Activated CD8-positive, alpha-beta memory T cell treated with anti-CD3 and anti-CD28 coated beads, Interleukin-2, amount 50 U/mL, for 24 hours (primary cell): Measurements from ENCODE around the gene EPB41L1.
"Not testable (repeated sequence)": the region's sequence is repeated elsewhere in the genome, so short reads cannot be mapped to it uniquely, and the experiment has no call there.

Experiments
- DNase-seq: peaks from one replicate; pipeline ENCODE4 v3.0.0-alpha.2; 2020; ENCODE audit errors: extremely low read depth

The EPB41L1 gene

DNA sequence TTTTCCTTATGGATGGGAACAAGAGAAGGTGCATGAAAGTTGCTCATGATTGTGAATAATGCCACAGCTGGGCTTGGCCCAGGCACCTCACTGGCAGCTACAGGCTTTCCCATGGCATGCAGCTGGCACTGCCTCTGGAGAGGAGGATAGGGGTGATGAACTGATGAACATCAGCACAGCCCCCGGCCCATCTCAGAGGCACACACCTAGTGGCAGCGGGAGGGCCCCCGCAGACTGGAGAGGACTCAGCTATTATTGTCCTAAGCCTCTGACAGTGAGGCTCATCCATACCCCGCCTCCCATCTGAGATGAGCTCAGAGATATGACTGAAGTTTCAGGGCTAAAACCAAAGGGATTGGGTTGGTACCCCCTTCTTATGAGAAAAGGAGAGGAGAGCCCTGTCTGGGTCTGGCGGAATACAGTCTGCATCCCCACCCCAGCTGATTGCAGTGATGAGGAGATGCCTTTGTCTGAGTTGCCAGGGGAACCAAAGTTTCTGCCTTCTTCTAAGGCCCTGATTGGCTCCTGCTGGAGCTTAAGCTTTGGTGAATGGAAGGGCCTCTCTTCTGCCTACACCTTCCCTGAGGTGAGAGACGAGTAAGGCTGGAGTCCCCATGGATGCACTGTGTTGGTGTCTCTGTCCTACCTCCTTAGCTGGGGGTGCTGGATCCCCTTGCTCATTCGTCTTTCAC is 27.6 kb upstream of the EPB41L1 start:
- DNase-seq = no peak

DNA sequence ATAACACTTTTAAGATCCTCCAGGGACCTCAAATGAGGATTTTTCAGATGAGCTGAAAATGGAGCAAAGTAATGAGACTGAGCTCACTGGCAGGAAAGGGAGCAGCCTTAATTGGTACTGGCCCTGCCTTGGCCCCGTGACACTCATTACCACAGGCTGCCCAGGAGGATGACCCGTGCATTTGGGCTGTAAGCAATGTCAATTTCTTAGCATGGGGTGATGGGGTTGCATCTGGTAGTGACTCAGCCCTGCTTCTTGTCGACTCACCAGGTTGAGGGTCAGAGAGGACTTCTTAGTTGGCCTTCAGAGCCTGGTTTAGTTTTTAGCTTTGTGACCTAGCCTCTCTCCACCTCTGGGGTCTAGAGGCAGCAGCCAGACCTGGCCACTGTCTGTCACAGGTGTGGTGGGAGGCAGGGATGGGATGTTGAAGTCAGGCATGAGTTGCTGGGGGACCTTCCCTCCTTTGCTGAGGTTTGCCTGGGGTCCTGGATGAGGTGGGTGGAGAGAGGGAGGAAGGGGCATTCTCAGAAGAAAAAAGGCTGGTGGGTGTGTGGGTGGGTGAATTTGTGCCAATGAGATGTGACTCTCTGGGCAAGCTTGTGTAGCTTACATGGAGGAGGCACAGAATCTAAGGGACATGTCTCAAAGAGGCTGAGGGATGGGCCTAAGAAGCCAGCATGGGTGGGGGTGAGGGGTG is 25.9 kb upstream of the EPB41L1 start:
- no peak for DNase-seq

DNA sequence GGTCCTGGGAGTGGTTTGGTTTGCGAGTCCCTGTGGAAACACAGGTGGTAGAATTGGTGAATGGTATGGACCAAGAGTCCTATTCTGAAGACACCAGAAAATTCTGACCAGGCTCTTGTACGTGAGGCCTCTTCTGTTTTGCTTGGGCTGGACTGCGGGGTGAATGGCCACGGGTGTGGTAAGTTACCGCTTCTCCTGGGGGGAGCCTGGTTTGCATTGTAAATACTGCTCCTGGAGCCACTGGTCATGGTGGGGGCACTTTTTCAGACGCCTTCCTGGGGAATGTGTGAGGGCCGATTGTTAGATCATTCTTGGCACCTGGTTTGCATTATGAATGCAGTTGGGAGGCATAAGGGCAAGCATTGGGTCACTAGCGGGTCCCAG is 25.4 kb upstream of the EPB41L1 start:
- no peak for DNase-seq

DNA sequence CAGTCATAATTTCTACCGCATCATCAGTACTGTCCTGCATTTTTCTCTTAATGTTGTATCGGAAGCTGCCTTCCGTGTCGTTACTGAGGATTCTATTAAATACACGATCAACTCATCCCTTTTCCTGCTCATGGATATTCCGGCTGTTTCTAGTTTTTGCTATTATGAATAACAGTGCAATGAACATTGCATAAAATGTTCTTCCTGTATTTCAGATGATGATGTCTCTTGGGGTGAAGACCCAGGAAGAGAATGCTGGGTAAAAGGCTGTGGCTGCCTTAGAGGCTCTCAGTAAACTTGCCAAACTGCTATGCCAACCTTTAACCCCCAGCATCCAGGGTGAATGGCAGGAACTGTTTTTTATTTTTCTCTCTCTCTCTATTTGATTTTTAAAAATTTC is 24.1 kb upstream of the EPB41L1 start:
- no peak for DNase-seq

DNA sequence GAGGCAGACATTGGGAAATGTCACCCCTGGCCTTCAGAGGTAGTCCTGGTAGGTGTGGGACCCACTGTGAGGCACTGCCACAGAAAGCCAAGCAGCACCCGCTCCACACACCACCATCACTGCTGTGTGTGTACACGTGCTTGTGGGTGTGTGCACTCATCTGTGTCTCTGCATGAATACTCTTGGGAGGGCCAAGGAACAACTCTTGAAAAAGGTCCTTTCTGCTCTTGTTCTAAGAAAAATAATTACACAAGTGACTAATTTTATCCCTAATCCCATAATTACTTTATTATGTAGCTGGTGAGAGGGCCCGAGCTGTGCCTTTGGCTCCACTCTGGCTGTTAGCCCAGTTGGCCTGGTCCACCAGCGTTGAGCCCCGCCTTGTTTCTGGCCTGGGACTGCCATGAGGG is 21.7 kb upstream of the EPB41L1 start:
- no peak for DNase-seq

DNA sequence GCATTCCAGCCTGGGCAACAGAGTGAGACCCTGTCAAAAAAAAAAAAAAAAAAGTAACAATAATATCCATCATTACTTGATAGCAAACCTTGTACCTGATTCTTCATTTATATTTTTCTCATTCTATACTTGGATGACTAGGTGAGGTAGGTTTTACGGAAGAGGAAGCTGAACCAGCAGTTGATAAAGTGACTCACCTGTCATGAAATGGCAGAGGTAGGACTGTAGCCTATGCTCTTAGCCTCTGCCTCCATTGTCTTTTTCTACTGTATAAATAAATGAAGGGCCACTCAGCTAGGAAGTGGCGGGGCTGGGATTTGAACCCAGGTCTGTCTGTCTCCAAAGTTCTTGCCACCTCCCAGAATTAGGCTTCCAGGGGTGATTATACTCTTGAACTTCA is 20.7 kb upstream of the EPB41L1 start:
- DNase-seq = no peak

DNA sequence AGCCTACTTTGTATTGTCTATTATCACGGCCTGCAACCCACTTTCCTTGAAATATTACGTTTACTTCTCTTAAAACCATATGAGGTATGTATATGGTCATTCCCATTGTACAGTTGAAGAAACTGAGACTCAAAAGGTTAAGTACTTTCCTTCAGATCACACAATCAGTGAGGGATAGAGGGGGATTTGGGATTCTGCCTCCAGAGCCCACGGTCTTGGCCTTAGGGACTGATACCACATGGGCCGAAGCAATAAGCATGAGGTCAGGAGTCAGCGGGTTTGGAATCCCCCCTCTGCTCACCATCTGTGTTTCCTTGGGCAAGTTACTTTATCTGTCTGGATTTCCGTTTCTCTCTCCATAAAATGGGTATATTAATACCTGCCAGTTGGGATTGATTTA is 19.4 kb upstream of the EPB41L1 start:
- DNase-seq = no peak

DNA sequence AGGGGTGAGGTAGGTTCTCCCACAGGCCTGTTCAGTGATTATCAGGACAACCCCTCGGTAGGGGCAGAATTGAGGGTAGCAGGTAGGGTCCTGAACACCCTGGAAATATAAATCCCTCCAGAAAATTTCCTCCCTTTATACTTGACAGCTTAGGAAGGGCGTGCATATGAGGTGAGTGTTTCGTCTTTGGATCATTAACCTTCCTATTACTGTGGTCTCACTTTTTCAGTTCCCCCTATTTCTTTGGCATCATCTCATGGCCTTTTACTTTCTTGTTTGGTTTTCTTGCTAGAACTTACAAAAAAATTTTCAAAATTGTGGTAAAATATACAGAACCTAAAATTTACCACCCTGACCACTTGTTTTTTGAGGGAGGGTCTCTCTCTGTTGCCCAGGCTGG is 18.7 kb upstream of the EPB41L1 start:
- DNase-seq = no peak

DNA sequence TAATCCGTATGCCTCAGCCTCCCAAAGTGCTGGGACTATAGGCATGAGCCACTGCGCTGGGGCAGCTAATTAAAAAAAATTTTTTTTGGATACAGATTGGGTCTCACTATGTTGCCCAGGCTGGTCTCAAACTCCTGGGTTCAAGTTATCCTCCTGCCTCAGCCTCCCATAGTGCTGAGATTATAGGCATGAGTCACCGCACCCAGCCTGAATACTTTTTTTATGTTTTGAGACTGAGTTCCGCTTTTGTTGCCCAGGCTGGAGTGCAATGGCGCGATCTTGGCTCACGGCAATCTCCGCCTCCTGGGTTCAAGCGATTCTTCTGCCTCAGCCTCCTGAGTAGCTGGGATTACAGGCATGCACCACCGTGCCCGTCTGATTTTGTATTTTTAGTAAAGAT is 17.2 kb upstream of the EPB41L1 start:
- not testable (repeated sequence) for DNase-seq

DNA sequence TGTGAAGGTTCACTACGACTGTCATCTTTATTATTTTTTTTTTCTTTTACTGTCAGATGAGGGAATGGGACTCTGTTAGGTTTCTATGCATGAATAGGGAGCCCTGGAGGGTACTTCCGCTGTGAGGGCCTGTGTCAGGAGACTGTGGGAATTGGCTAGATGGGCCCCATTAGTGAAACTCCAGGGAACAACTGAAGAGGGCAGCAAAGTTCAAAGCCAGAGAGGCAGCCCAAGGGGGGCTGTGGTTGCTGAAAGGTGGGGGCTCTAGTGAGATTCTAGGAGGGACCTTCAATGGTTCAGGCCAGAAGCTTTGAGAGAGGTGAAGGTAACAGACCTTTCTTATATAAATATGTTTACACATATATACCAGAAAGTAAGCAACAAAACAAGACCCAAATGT is 13.2 kb upstream of the EPB41L1 start:
- DNase-seq = no peak

DNA sequence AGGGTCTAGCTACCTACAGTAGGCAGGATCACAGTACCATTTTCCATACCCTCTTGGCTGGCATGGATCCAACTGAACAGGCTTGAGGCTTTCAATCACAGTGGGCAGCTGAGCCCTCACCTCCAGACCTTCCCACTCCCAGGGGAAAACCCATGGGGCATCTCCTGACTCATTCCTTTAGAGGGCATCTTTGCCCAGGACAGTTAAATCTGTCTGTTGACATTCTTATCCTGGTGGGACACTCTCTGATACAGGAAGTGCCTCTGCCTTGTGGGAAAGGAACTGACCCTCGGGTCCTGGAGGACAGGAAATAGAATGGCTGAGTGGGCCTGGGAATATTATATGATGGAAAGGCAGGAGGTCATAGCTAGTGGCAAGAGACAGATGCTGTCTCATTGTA is 10.2 kb upstream of the EPB41L1 start:
- DNase-seq = no peak

DNA sequence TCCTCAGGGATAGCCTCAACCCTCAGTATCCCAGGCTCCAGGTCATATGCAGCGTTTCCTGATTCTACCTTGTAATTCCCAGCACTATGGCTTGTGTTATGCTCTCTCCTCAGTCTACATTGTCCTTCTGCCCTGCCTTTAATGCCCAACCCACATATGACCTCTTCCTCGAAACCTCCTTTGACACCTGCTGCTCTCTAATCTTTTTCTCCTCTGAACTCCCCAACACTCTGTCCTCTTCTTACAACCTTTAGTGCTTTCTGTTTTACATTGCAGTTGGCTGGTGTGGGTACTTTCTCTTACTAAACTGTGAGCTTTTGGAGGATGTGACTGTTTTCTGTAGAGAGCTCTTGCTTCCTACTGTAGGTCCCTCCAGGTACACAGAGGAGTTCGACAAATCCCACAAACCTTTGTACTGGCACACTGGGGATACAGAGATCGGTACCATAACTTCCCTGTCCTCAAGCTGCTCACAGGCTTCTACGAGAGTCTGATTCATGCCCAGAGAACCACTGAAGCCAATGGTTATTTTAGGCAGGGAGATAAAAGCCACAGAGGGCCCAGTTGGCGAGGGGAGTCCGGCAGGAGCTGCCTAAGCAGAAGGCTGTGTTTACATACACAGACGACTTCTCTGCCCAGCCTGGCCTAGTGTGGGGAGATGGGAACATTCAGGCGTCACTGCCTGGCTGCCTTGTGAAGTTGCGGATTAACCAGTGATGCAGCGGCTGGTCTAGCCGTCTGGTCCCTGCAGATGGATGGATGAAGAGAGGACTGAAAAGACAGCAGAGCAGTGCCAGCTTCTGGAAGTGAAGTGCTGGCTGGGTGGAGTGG is 8.4 kb upstream of the EPB41L1 start:
- DNase-seq = no peak

DNA sequence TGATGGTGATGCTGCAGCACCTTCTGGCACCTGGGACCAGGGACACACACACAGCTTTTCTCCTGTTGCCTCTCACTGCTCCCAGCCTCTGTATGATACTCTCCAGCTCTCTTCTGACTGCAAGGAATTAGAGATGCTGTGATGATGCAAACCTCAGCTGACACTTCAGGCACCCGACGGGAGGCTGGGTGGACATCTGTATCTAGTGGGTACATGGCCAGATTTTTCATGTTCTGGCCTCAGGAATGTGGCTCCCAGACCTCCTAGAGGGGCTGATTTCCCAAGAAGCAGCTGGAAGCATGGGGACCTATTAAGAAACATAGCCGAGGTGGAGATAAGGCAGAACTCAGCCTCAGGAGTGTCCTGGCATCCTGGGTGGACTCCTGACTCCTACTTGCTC is 6.8 kb upstream of the EPB41L1 start:
- DNase-seq = no peak

DNA sequence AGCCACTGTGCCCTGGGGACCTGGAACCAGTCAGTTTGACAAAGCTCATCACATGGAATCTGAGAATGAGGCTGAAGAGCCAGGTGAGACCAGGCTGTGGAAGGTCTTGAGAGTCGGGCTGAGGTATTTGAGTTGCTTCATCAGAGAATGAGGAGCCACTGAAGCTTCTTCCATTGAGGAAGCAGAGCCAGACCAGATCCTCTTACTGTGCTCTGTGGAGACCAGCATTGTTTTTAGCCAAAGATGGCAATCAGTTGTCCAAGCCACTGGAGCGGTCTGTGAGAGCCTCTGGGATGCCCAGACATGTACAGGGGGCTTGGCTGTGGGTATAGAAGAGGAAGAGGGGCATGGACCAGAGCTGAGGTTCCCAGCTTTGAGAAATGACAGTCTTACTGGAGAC is 6.1 kb upstream of the EPB41L1 start:
- DNase-seq = no peak

DNA sequence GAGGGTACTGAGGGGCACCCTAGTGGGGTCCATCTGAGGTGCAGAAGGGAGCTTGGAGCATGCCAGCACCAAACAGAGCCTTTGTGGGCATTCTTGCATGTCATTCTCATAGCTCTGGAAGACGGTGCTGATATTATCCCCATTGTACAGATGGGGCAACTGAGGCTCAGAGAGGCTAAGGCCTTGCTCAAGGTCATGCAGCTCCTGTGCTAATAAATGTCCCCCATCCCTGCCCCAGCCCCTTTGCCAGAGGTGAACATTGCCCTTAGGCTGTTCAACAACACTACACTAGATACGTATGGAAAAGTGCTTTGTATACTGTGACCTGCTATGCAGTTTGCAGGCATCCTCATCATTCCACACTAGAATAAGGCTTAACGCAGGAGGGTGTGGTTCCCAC is 5.5 kb upstream of the EPB41L1 start:
- DNase-seq = no peak

DNA sequence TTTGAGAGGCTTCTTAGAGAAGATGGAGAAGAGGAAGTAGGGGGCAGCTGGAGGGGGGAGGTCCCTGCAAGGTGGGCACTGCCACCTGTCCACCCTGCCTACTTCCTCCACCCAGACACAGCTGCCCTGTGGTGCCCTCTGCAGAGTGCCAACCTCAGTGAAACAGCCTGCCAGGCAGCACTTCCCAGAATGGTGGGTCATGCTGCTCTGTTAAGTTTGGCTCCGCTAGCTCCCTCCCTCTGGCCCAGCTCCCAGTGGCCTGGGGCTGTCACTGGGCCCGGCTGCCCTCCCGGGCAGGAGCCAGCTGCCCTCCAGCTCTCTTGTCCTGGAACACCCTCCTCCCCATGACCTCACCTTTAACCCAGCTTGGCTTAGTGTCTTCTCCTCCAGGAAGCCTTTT is 5.1 kb upstream of the EPB41L1 start:
- no peak for DNase-seq

DNA sequence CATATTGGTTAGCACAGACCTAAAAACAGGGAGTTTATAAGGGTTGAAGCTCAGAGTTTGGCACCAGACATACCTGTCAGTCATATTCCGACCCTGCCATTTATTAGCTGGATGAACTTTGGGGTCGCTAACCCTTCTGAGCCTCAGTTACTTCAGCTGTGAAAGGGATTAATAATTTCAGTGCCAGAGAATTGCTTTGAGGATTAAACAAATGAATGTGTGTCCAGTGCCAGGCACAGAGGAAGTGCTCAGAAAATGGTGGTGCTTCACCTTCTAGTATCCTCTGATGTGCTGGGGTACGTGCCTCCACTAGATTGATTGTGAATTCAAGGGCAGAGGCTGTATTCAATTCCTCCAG is 4.1 kb upstream of the EPB41L1 start:
- no peak for DNase-seq

DNA sequence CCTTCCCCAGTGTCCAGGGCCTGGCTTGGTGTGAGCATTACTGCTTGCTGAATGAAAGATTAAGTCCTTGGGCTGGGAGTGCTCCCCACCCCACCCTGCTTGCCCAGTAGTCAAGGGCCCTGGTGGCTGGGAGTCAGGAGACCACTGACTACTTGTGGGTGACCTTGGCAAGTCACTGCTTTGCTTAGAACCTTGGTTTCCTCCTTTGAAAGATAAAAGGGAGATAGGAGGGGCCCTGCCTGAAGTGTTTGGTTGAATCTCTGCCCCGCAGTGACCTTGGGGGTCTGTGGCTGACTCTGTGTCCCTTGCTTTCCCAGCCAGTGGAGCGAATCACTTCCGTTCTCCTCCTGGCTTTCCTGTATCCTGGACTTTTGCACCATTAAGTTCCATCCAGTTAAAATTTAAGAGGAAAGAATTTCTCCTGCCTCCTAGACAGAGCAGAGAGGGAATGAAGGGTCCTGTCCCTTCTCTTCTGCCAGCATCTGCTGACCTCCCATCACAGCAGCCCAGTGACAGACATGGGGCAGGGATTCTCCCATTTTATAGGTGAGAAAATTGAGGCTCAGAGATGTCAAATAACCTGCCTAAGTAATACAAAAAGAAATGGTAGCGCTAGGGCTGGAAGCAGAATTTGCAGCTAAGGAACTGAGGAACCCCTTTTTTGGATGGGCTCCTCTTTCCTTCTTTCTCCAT is 3.5 kb upstream of the EPB41L1 start:
- DNase-seq = no peak

DNA sequence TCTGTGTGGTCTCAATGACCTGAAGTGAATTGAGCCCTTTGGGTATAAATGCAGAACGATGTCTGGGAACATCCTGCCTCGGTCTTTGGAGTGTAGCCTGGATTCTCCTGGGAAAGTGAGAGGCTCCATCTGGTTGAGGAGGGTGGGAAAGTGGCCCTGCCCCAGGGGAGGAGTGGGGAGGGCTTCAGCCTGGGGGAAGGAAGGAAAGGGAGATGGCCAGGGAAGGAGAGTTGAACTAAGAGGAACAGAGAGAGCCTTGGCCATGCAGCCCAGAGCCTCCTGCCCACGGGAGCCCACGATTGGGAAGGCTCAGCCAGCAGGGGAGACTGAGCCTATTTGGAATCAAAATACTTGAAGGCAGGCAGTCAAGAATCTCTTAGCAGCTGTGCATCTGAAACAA is 2.3 kb upstream of the EPB41L1 start:
- no peak for DNase-seq

DNA sequence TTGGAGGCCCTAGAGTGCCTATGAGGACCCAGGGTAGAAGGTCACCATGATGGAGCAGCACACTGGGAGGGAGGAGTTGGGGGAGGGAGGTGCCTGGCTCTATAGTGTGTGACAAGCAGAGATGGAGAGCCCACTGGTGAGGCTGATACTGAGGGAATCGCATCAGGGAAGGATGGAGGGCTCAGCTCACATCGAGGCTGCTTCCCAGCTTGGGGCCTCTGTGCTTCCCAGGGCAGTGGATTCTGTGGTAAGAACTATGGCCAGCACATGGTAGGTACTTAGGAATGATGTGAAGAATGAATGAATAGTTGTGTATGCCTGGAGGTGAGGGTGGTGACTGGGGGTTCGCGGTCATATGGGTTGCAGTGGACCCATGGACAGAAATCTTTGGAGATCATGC is 1.3 kb upstream of the EPB41L1 start:
- no peak for DNase-seq

DNA sequence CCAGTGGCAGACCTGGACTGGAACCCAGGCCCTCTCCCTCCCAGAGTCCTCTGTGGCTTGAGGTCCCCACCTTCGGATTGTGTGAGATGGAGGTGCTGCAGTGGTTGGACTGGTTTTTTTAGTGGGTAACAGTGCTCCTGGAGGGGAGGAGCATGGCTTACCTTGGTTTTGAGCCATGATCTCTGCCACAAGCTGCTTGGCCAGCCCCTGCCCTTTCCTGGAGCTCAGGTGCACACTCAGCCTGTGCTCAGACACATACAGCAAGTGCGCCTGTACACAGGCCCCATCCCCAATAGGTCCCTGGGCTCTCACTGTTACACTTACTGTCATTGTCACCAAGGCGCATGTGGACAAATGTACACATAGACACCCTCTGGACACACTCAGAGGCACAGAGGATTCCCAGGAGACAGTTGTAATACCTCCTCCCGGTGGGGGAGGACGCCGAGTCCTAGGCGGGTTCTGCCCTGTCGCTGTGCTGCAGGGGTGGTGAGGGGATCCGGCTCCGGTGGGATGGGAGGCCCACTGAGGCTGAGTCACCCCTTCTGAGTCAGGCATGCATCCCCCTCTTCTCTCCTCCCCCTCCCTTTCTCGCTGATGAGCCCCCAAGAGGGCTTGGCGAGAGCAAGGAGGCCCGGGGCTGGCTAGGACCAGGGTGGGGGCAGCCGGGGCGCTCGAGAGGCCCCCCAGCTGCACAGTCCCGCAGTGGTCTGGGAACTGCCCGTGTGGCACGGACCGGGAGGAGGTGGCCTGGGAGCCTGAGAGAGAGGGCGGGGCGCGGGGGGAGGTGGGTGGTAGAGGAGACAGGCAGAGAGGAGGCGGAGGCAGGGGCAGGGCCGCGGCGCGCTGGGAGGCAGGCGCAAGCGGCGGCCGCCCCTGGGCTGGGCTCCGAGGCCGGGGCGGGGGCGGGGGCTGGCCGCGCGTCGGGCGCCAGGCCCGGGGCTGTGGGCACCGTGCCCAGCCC is 522 bp upstream of the EPB41L1 start:
- DNase-seq = no peak
